A549 (cell line): ENCODE data around the gene KLHDC1.

Experiments used
- CBX2 ChIP-seq: fragments of 200-600 bp; sonication (generic); IDR thresholded peaks from 2 replicates; pipeline ENCODE4 v1.6.1; 2016; ENCODE audit warnings: low read depth, mild to moderate bottlenecking, borderline replicate concordance
- EHMT2 ChIP-seq: fragments of 200-600 bp; sonication (generic); IDR thresholded peaks from 2 replicates; pipeline ENCODE4 v1.6.1; 2016; ENCODE audit warnings: antibody characterized with exemption, low read depth, mild to moderate bottlenecking, moderate library complexity
- EP300 ChIP-seq, 2 experiments: fragments of >200 bp; sonication (Bioruptor Twin); formaldehyde crosslinking; IDR thresholded peaks; 2 replicates in 1 of 2; 3 replicates in 1 of 2; pipeline ENCODE4 v1.6.1; 2016 to 2017
- FOSL2 ChIP-seq, 2 experiments: fragments of 450-650 bp in 1 of 2; fragments of >200 bp in 1 of 2; sonication (Bioruptor Twin) in 1 of 2; formaldehyde crosslinking; IDR thresholded peaks; 2 replicates each; pipeline versions ENCODE4 v1.5.0 to v1.6.1; 2016 to 2020; ENCODE audit warnings: mild to moderate bottlenecking in 1 of 2, moderate library complexity in 1 of 2
- HOXB13 ChIP-seq: fragments of 250-450 bp; sonication (Bioruptor Pico); IDR thresholded peaks from 2 replicates; pipeline ENCODE4 v1.5.0; 2020; ENCODE audit warnings: low read depth, mild to moderate bottlenecking, moderate library complexity
- HOXB5 ChIP-seq: fragments of 250-450 bp; sonication (Bioruptor Pico); IDR thresholded peaks from 2 replicates; pipeline ENCODE4 v1.5.0; 2020; ENCODE audit warnings: mild to moderate bottlenecking, moderate library complexity
- MYC ChIP-seq: IDR thresholded peaks from 2 replicates; pipeline ENCODE4 v1.6.1; 2012; ENCODE audit warnings: mild to moderate bottlenecking, inconsistent platforms, low read length, improper control_type of control experiment, borderline replicate concordance
- NR3C1 ChIP-seq: fragments of >200 bp; sonication (Bioruptor Twin); formaldehyde crosslinking; IDR thresholded peaks from 3 replicates; pipeline ENCODE4 v1.6.1; 2017
- POLR2A ChIP-seq: IDR thresholded peaks from 2 replicates; pipeline ENCODE4 v1.6.1; 2012; ENCODE audit warnings: mild to moderate bottlenecking, low read length
- RAD21 ChIP-seq, 2 experiments: fragments of >200 bp in 1 of 2; sonication (Bioruptor Twin) in 1 of 2; formaldehyde crosslinking in 1 of 2; IDR thresholded peaks in 1 of 2; conservative IDR thresholded peaks in 1 of 2; 2 replicates in 1 of 2; 3 replicates in 1 of 2; pipeline ENCODE4 v1.6.1; 2012 to 2018; ENCODE audit warnings: inconsistent platforms in 1 of 2
- REST ChIP-seq: fragments of 200-600 bp; sonication (generic); IDR thresholded peaks from 2 replicates; pipeline ENCODE4 v1.6.1; 2016; ENCODE audit warnings: antibody characterized with exemption, mild to moderate bottlenecking, moderate library complexity
- RNF2 ChIP-seq: fragments of 200-600 bp; sonication (generic); IDR thresholded peaks from 2 replicates; pipeline ENCODE4 v1.6.1; 2016; ENCODE audit warnings: low read depth, mild to moderate bottlenecking, antibody characterized with exemption, moderate library complexity, borderline replicate concordance
- TF ChIP-seq, protein P1 (sequence below): fragments of >200 bp; sonication (Bioruptor Twin); formaldehyde crosslinking; IDR thresholded peaks from 3 replicates; pipeline ENCODE4 v1.5.1; 2016

- no peak for TF ChIP-seq REST
- TF ChIP-seq POLR2A: no peak
- TF ChIP-seq, protein P1, sequence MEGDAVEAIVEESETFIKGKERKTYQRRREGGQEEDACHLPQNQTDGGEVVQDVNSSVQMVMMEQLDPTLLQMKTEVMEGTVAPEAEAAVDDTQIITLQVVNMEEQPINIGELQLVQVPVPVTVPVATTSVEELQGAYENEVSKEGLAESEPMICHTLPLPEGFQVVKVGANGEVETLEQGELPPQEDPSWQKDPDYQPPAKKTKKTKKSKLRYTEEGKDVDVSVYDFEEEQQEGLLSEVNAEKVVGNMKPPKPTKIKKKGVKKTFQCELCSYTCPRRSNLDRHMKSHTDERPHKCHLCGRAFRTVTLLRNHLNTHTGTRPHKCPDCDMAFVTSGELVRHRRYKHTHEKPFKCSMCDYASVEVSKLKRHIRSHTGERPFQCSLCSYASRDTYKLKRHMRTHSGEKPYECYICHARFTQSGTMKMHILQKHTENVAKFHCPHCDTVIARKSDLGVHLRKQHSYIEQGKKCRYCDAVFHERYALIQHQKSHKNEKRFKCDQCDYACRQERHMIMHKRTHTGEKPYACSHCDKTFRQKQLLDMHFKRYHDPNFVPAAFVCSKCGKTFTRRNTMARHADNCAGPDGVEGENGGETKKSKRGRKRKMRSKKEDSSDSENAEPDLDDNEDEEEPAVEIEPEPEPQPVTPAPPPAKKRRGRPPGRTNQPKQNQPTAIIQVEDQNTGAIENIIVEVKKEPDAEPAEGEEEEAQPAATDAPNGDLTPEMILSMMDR: no peak
- no peak for TF ChIP-seq HOXB5 (CRISPR knock-in tag)
- no peak for TF ChIP-seq MYC
- no peak for TF ChIP-seq FOSL2 (IDR thresholded peaks at IDR 0.05)
- no peak for TF ChIP-seq FOSL2 (CRISPR knock-in tag; IDR thresholded peaks at IDR 0.05)
- no peak for TF ChIP-seq RNF2
- TF ChIP-seq HOXB13 (CRISPR knock-in tag): no peak
- no peak for TF ChIP-seq NR3C1
- no peak for TF ChIP-seq CBX2
- no peak for TF ChIP-seq RAD21 (conservative IDR thresholded peaks at IDR 0.05 in 1 of 2, IDR thresholded peaks at IDR 0.05 in 1 of 2)
- TF ChIP-seq EP300 (IDR thresholded peaks at IDR 0.05): no peak
- TF ChIP-seq EHMT2: no peak
Observed at GRCh38 chr14:49686425-49686824, 6.5 kb upstream of the KLHDC1 start.
